SK-N-SH (cell line): ENCODE data around the gene PRDM7. TPM values are rescaled to one million over a fixed set of nuclear protein-coding genes. Genes with fewer than 3 reads are reported as not detected.

Experiments used
- CTCF ChIA-PET: fragments of 300-600, 350-600 bp; formaldehyde crosslinking; extraction: SDS; loops from one replicate; lab custom pipeline; 2021; lab: Yijun Ruan, JAX
- POLR2A ChIA-PET: fragments of 350-600 bp; sonication (Branson Sonifier 250); formaldehyde crosslinking; extraction: SDS; loops from one replicate; lab custom pipeline; 2020; ENCODE audit warnings: antibody characterized with exemption, inconsistent platforms; lab: Yijun Ruan, JAX
- DNase-seq: peaks from one replicate; pipeline ENCODE4 v3.0.0; 2012
- H2AFZ ChIP-seq: fragments of 200-600 bp; sonication (generic); 2 replicates; pipeline ENCODE4 v1.8.1; 2016; ENCODE audit warnings: antibody characterized with exemption, mild to moderate bottlenecking, low read depth
- H3F3A ChIP-seq: fragments of 200-600 bp; sonication (generic); replicated peaks from 2 replicates; pipeline ENCODE3; 2016; ENCODE audit warnings: antibody characterized with exemption, mild to moderate bottlenecking; ENCODE audit not compliant: insufficient read depth
- H3K27ac ChIP-seq, 2 experiments: fragments of 200-500 bp in 1 of 2; fragments of 200-600 bp in 1 of 2; sonication (Bioruptor generic) in 1 of 2; sonication (generic), shearing (Covaris generic) in 1 of 2; 2 replicates each; pipeline versions ENCODE4 v1.5.1 to v1.6.1; 2014 to 2016; ENCODE audit warnings: low read depth in 2 of 2, inconsistent platforms in 1 of 2, low read length in 1 of 2, mild to moderate bottlenecking in 1 of 2, mixed read lengths in 1 of 2
- H3K27me3 ChIP-seq: fragments of 200-600 bp; sonication (generic), shearing (Covaris generic); 2 replicates; pipeline ENCODE4 v1.6.1; 2016; ENCODE audit warnings: mixed run types; ENCODE audit not compliant: insufficient read depth
- H3K36me3 ChIP-seq, 2 experiments: fragments of 200-500 bp in 1 of 2; fragments of 200-600 bp in 1 of 2; sonication (Bioruptor generic) in 1 of 2; sonication (generic) in 1 of 2; replicated peaks in 1 of 2; 2 replicates each; pipeline versions ENCODE3 to v1.5.1; 2014 to 2016; ENCODE audit warnings: low read length in 1 of 2, mild to moderate bottlenecking in 1 of 2; ENCODE audit not compliant: insufficient read depth in 2 of 2, control insufficient read depth in 1 of 2
- H3K4me1 ChIP-seq, 2 experiments: fragments of 200-500 bp in 1 of 2; fragments of 200-600 bp in 1 of 2; sonication (Bioruptor generic) in 1 of 2; sonication (generic), shearing (Covaris generic) in 1 of 2; 2 replicates each; pipeline versions ENCODE4 v1.5.1 to v1.6.1; 2014 to 2016; ENCODE audit warnings: low read depth in 1 of 2, low read length in 1 of 2, mixed run types in 1 of 2; ENCODE audit not compliant: insufficient read depth in 2 of 2, control insufficient read depth in 1 of 2
- H3K4me2 ChIP-seq: fragments of 200-600 bp; sonication (generic), shearing (Covaris generic); 2 replicates; pipeline ENCODE4 v1.6.1; 2017; ENCODE audit warnings: mixed run types
- H3K4me3 ChIP-seq, 2 experiments: fragments of 200-500 bp in 1 of 2; fragments of 200-600 bp in 1 of 2; sonication (Bioruptor generic) in 1 of 2; sonication (generic), shearing (Covaris generic) in 1 of 2; 2 replicates each; pipeline versions ENCODE4 v1.5.1 to v1.8.1; 2014 to 2016; ENCODE audit warnings: low read depth in 2 of 2, inconsistent platforms in 1 of 2, low read length in 1 of 2, mild to moderate bottlenecking in 1 of 2, mixed read lengths in 1 of 2, moderate library complexity in 1 of 2
- H3K79me2 ChIP-seq: fragments of 200-600 bp; sonication (generic); 2 replicates; pipeline ENCODE4 v1.8.1; 2017; ENCODE audit warnings: mild to moderate bottlenecking; ENCODE audit not compliant: insufficient read depth
- H3K9ac ChIP-seq: fragments of 200-600 bp; sonication (generic); 2 replicates; pipeline ENCODE4 v1.6.1; 2017; ENCODE audit warnings: mixed run types
- H3K9me2 ChIP-seq: fragments of 200-600 bp; sonication (generic); 2 replicates; pipeline ENCODE4 v1.6.1; 2017; ENCODE audit warnings: mixed run types
- H3K9me3 ChIP-seq: fragments of 200-600 bp; sonication (generic); 2 replicates; pipeline ENCODE4 v1.6.1; 2017; ENCODE audit warnings: mixed run types, mild to moderate bottlenecking, moderate library complexity
- H4K20me1 ChIP-seq: fragments of 200-600 bp; sonication (generic); 2 replicates; pipeline ENCODE4 v1.6.1; 2017; ENCODE audit warnings: mild to moderate bottlenecking, mixed run types; ENCODE audit not compliant: insufficient read depth
- CHD2 ChIP-seq: fragments of 150-350 bp; IDR thresholded peaks from 2 replicates; pipeline ENCODE4 v1.6.1; 2018; ENCODE audit warnings: low read length; ENCODE audit not compliant: partially characterized antibody
- EZH2phosphoT487 ChIP-seq: fragments of 200-600 bp; sonication (generic); IDR thresholded peaks from 2 replicates; pipeline ENCODE4 v1.6.1; 2017; ENCODE audit warnings: low read depth, mixed run types, mild to moderate bottlenecking, antibody characterized with exemption, moderate library complexity, borderline replicate concordance
- FOXJ3 ChIP-seq: sonication (generic); formaldehyde crosslinking; IDR thresholded peaks from 2 replicates; pipeline ENCODE4 v1.5.1; 2020; ENCODE audit warnings: mild to moderate bottlenecking, missing genetic modification reagents
- FOXM1 ChIP-seq: IDR thresholded peaks from 2 replicates; pipeline ENCODE4 v1.4.0; 2012; ENCODE audit warnings: low read depth, mild to moderate bottlenecking
- GABPA ChIP-seq: IDR thresholded peaks from 2 replicates; pipeline ENCODE4 v1.4.0; 2012; ENCODE audit warnings: low read depth, mild to moderate bottlenecking
- MEF2A ChIP-seq: IDR thresholded peaks from 2 replicates; pipeline ENCODE4 v1.4.0; 2012; ENCODE audit warnings: low read depth, borderline replicate concordance
- NFIC ChIP-seq: IDR thresholded peaks from 2 replicates; pipeline ENCODE4 v1.4.0; 2012; ENCODE audit warnings: borderline replicate concordance
- POLR2AphosphoS5 ChIP-seq: IDR thresholded peaks from 2 replicates; pipeline ENCODE4 v1.6.1; 2012; ENCODE audit warnings: low read depth, low read length
- RAD21 ChIP-seq: IDR thresholded peaks from 2 replicates; pipeline ENCODE4 v1.6.1; 2012; ENCODE audit warnings: mild to moderate bottlenecking, low read length
- RCOR1 ChIP-seq: fragments of 150-350 bp; IDR thresholded peaks from 2 replicates; pipeline ENCODE4 v1.6.1; 2017; ENCODE audit warnings: antibody characterized with exemption, low read length
- RFX5 ChIP-seq: IDR thresholded peaks from 2 replicates; pipeline ENCODE4 v1.6.1; 2012; ENCODE audit warnings: mild to moderate bottlenecking, improper control_type of control experiment, low read length
- TAF1 ChIP-seq: IDR thresholded peaks from 2 replicates; pipeline ENCODE4 v1.6.1; 2012; ENCODE audit warnings: low read depth, mild to moderate bottlenecking, low read length, moderate library complexity, borderline replicate concordance
- TCF12 ChIP-seq: IDR thresholded peaks from 2 replicates; pipeline ENCODE4 v1.4.0; 2012
- TEAD4 ChIP-seq: IDR thresholded peaks from 2 replicates; pipeline ENCODE4 v1.4.0; 2012; ENCODE audit warnings: mild to moderate bottlenecking, borderline replicate concordance; ENCODE audit not compliant: insufficient read depth
- USF2 ChIP-seq: fragments of 150-350 bp; IDR thresholded peaks from 2 replicates; pipeline ENCODE4 v1.6.1; 2017; ENCODE audit warnings: antibody characterized with exemption, low read length, low read depth, borderline replicate concordance
- YY1 ChIP-seq: IDR thresholded peaks from 2 replicates; pipeline ENCODE4 v1.4.0; 2012; ENCODE audit warnings: low read depth, mild to moderate bottlenecking
- WGBS: methylation state at CpG from one replicate; pipeline ENCODE4 v1.1.6; 2017; ENCODE audit warnings: low lambda C conversion rate; 5-methylcytosine and 5-hydroxymethylcytosine counted together
- polyA plus RNA-seq, 3 experiments: library from polyadenylated mRNA; depleted of rRNA; stranded (reverse); fragments of >200 nt; gene quantifications; 2 replicates each; pipeline ENCODE4 v1.2.3, GENCODE V29; 2012
- TF ChIP-seq, protein P1 (sequence below): IDR thresholded peaks from 2 replicates; pipeline ENCODE4; 2012

PRDM7 gene
- polyA plus RNA-seq, 1 of the 3 experiments (the other 2 are of a cell fraction) = not detected

- TF ChIP-seq MEF2A = no peak
- no peak for TF ChIP-seq TCF12
- TF ChIP-seq, protein P1, sequence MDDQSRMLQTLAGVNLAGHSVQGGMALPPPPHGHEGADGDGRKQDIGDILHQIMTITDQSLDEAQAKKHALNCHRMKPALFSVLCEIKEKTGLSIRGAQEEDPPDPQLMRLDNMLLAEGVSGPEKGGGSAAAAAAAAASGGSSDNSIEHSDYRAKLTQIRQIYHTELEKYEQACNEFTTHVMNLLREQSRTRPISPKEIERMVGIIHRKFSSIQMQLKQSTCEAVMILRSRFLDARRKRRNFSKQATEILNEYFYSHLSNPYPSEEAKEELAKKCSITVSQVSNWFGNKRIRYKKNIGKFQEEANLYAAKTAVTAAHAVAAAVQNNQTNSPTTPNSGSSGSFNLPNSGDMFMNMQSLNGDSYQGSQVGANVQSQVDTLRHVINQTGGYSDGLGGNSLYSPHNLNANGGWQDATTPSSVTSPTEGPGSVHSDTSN = no peak
- TF ChIP-seq YY1 = no peak
- no peak for TF ChIP-seq RCOR1
- no peak for TF ChIP-seq GABPA
Measured at GRCh38 chr16:90035902-90036301, 41.2 kb downstream of the PRDM7 start (continued).

DNA sequence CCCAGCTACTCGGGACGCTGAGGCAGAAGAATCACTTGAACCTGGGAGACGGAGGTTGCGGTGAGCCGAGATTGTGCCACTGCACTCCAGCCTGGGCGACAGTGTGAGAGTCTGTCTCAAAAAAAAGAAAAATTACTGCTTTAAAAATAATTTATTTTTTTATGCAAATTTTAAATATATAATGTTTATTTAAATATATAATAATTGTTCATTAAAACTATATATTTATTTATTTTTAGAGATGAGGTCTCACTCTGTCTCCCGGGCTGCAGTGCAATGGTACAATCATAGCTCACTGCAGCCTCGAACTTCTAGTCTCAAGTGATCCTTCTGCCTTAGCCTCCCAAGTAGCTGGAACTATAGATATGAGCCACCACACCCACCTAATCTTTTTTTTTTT, 42.6 kb downstream of the PRDM7 start:
- POLR2A ChIA-PET = no interaction called here
- H3K79me2 ChIP-seq = no peaks in the 10 kb centered on the region
- H3K4me3 ChIP-seq = no peak overlapping the region
- H3K9ac ChIP-seq = no peak overlapping the region
- H3K27me3 ChIP-seq = no peaks in the 10 kb centered on the region
- CTCF ChIA-PET = interaction anchor here (1.3 kb wide), 1 partner anchor 86 kb away, joined by 3 read pairs; the partner anchor contains the start of gene DEF8
- no peak overlapping the region for H2AFZ ChIP-seq
- peaks cover 35% of the 10 kb centered on the region for H3F3A ChIP-seq
- no peak for TF ChIP-seq NFIC
- no peak for TF ChIP-seq RFX5
- TF ChIP-seq MEF2A = no peak
- TF ChIP-seq TAF1 = no peak
- TF ChIP-seq CHD2 = no peak
- TF ChIP-seq USF2 = no peak
- TF ChIP-seq EZH2phosphoT487 = no peak
- TF ChIP-seq TCF12 = no peak
- TF ChIP-seq RAD21 = no peak
- no peak for TF ChIP-seq FOXJ3 (CRISPR knock-in tag)
- TF ChIP-seq FOXM1 = no peak
- TF ChIP-seq RCOR1 = no peak
- TF ChIP-seq GABPA = no peak
- no peak for TF ChIP-seq POLR2AphosphoS5
- TF ChIP-seq TEAD4 = no peak
- no peak for TF ChIP-seq YY1
- DNase-seq = no peak
- H3K9me2 ChIP-seq = no peaks in the 10 kb centered on the region
- H4K20me1 ChIP-seq = peaks cover 30% of the 10 kb centered on the region
- no peaks in the 10 kb centered on the region for H3K9me3 ChIP-seq
- no peak overlapping the region for H3K4me2 ChIP-seq
- H3K27ac ChIP-seq = no peak overlapping the region
- 81% methylated on average over 8 of the region's 8 CpGs for WGBS
- H3K4me1 ChIP-seq = no peaks in the 10 kb centered on the region
- H3K36me3 ChIP-seq = peaks cover 26 to 52% of the 10 kb centered on the region in 2 experiments
